GM19463 (cell line): ENCODE data around the gene CHRNA9.

Experiments used
- ATAC-seq: cut with Tn5 transposase; IDR thresholded peaks from one replicate; pipeline ENCODE4 v1.9.1; 2021; ENCODE audit warnings: mild to moderate bottlenecking, moderate library complexity; ENCODE audit not compliant: unreplicated experiment

CHRNA9 gene

GRCh38 chr4:40337051-40337450 lies 1.9 kb downstream of the CHRNA9 start:
- ATAC-seq: no peak

GRCh38 chr4:40337523-40337922 lies 2.4 kb downstream of the CHRNA9 start:
- ATAC-seq: no peak

- ATAC-seq: no peak
Measured at GRCh38 chr4:40340030-40340429, 4.9 kb downstream of the CHRNA9 start.

GRCh38 chr4:40347472-40347871 lies 12.3 kb downstream of the CHRNA9 start:
- no peak for ATAC-seq

GRCh38 chr4:40348000-40348399 lies 12.9 kb downstream of the CHRNA9 start:
- ATAC-seq: no peak

- ATAC-seq: no peak
Measured at GRCh38 chr4:40349561-40350198, 14.5 kb downstream of the CHRNA9 start.

GRCh38 chr4:40350627-40351227 lies 15.6 kb downstream of the CHRNA9 start:
- ATAC-seq: no peak

GRCh38 chr4:40354158-40354557 lies 19.0 kb downstream of the CHRNA9 start:
- ATAC-seq: no peak

GRCh38 chr4:40355131-40355530 lies 20.0 kb downstream of the CHRNA9 start:
- ATAC-seq: no peak

GRCh38 chr4:40357738-40358137 lies 22.6 kb downstream of the CHRNA9 start:
- ATAC-seq: no peak

- ATAC-seq: no peak
Measured at GRCh38 chr4:40361338-40361737, 26.2 kb downstream of the CHRNA9 start.

- ATAC-seq: no peak
Measured at GRCh38 chr4:40363382-40363920, 28.3 kb downstream of the CHRNA9 start.

GRCh38 chr4:40363945-40364344 lies 28.8 kb downstream of the CHRNA9 start:
- ATAC-seq: no peak

GRCh38 chr4:40365766-40366165 lies 30.6 kb downstream of the CHRNA9 start:
- ATAC-seq: no peak

GRCh38 chr4:40367451-40367850 lies 32.3 kb downstream of the CHRNA9 start:
- ATAC-seq: no peak

- ATAC-seq: peak; percentile 91
Measured at GRCh38 chr4:40369437-40370274, 34.5 kb downstream of the CHRNA9 start.

GRCh38 chr4:40372651-40373050 lies 37.5 kb downstream of the CHRNA9 start:
- ATAC-seq: no peak

GRCh38 chr4:40373636-40374035 lies 38.5 kb downstream of the CHRNA9 start:
- ATAC-seq: no peak

- no peak for ATAC-seq
Measured at GRCh38 chr4:40375095-40375494, 40.0 kb downstream of the CHRNA9 start.

- no peak for ATAC-seq
Measured at GRCh38 chr4:40375620-40376019, 40.5 kb downstream of the CHRNA9 start.

- ATAC-seq: no peak
Measured at GRCh38 chr4:40377512-40378365, 42.6 kb downstream of the CHRNA9 start.
